HEK293 (cell line): ENCODE results near the gene WHRN.

Experiments used
- MZF1 ChIP-seq: fragments of 450-650 bp; formaldehyde crosslinking; IDR thresholded peaks from 2 replicates; pipeline ENCODE4 v1.5.1; 2017; ENCODE audit warnings: missing biosample characterization, missing genetic modification characterization, borderline replicate concordance
- SP2 ChIP-seq: fragments of 450-650 bp; formaldehyde crosslinking; IDR thresholded peaks from 2 replicates; pipeline ENCODE4 v1.5.1; 2016; ENCODE audit warnings: missing biosample characterization, missing genetic modification characterization
- ZBTB20 ChIP-seq: fragments of 450-650 bp; formaldehyde crosslinking; IDR thresholded peaks from 2 replicates; pipeline ENCODE4 v1.5.1; 2016; ENCODE audit warnings: missing biosample characterization, missing genetic modification characterization
- ZBTB8A ChIP-seq: fragments of 450-650 bp; formaldehyde crosslinking; IDR thresholded peaks from 2 replicates; pipeline ENCODE4 v1.5.1; 2016; ENCODE audit warnings: missing biosample characterization, missing genetic modification characterization
- ZNF133 ChIP-seq: fragments of 450-650 bp; formaldehyde crosslinking; IDR thresholded peaks from 2 replicates; pipeline ENCODE4 v1.5.1; 2016; ENCODE audit warnings: missing biosample characterization, missing genetic modification characterization
- ZNF138 ChIP-seq: fragments of 450-650 bp; formaldehyde crosslinking; IDR thresholded peaks from 2 replicates; pipeline ENCODE4 v1.5.1; 2016; ENCODE audit warnings: missing biosample characterization, missing genetic modification characterization, borderline replicate concordance
- ZNF350 ChIP-seq: fragments of 450-650 bp; formaldehyde crosslinking; IDR thresholded peaks from 2 replicates; pipeline ENCODE4 v1.5.0; 2017; ENCODE audit warnings: missing biosample characterization, mild to moderate bottlenecking, missing genetic modification characterization
- ZNF423 ChIP-seq: fragments of 450-650 bp; formaldehyde crosslinking; IDR thresholded peaks from 2 replicates; pipeline ENCODE4 v1.5.1; 2016; ENCODE audit warnings: missing biosample characterization, missing genetic modification characterization
- ZNF510 ChIP-seq: fragments of 450-650 bp; formaldehyde crosslinking; IDR thresholded peaks from 2 replicates; pipeline ENCODE4 v1.5.1; 2018; ENCODE audit warnings: mild to moderate bottlenecking, missing genetic modification characterization, missing biosample characterization; ENCODE audit not compliant: insufficient replicate concordance
- ZNF530 ChIP-seq: fragments of 450-650 bp; formaldehyde crosslinking; IDR thresholded peaks from 2 replicates; pipeline ENCODE4 v1.5.1; 2016; ENCODE audit warnings: low read depth, missing biosample characterization, missing genetic modification characterization
- ZNF585B ChIP-seq: fragments of 450-650 bp; formaldehyde crosslinking; IDR thresholded peaks from 2 replicates; pipeline ENCODE4 v1.5.1; 2016; ENCODE audit warnings: missing biosample characterization, missing genetic modification characterization
- TF ChIP-seq, protein P1 (sequence below): fragments of 450-650 bp; formaldehyde crosslinking; IDR thresholded peaks from 2 replicates; pipeline ENCODE4 v1.5.1; 2016; ENCODE audit warnings: missing biosample characterization, missing genetic modification characterization
- TF ChIP-seq, protein P2 (sequence below): fragments of 450-650 bp; formaldehyde crosslinking; IDR thresholded peaks from 2 replicates; pipeline ENCODE4 v1.5.1; 2016; ENCODE audit warnings: missing biosample characterization, missing genetic modification characterization
- TF ChIP-seq, protein P3 (sequence below): fragments of 450-650 bp; formaldehyde crosslinking; optimal IDR thresholded peaks from 2 replicates; pipeline ENCODE3; 2016; ENCODE audit warnings: missing biosample characterization, mild to moderate bottlenecking, missing genetic modification characterization

DNA sequence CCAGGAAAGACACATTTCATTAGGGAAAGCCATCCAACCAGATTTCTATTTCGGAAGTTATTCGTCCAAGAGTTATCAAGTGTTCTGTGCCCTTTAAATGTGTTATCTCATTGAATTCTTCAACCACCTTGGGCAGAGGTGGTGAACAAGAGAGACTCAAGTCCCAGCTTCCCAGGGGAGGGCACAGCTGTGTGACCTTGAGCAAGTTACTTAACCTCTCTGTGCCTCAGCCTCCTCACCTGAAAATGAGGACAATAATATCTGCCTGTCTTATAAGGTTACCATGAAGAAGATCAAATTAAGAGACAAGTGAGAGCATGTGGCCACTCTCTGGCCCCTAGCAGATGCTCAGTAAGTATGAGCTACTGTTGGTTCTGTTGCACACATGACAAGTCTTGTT, 37.4 kb downstream of the WHRN start:
- TF ChIP-seq ZBTB8A (tag by site-specific recombination) (no peak), ZNF585B (tag by site-specific recombination) (no peak), ZBTB20 (no peak), ZNF138 (tag by site-specific recombination) (no peak), ZNF133 (tag by site-specific recombination) (no peak), ZNF510 (no peak), SP2 (tag by site-specific recombination) (no peak), ZNF530 (no peak), MZF1 (no peak), ZNF423 (tag by site-specific recombination) (no peak), ZNF350 (tag by site-specific recombination) (no peak)
- TF ChIP-seq, protein P1, sequence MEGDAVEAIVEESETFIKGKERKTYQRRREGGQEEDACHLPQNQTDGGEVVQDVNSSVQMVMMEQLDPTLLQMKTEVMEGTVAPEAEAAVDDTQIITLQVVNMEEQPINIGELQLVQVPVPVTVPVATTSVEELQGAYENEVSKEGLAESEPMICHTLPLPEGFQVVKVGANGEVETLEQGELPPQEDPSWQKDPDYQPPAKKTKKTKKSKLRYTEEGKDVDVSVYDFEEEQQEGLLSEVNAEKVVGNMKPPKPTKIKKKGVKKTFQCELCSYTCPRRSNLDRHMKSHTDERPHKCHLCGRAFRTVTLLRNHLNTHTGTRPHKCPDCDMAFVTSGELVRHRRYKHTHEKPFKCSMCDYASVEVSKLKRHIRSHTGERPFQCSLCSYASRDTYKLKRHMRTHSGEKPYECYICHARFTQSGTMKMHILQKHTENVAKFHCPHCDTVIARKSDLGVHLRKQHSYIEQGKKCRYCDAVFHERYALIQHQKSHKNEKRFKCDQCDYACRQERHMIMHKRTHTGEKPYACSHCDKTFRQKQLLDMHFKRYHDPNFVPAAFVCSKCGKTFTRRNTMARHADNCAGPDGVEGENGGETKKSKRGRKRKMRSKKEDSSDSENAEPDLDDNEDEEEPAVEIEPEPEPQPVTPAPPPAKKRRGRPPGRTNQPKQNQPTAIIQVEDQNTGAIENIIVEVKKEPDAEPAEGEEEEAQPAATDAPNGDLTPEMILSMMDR (tag by site-specific recombination) = no peak
- TF ChIP-seq, protein P2, sequence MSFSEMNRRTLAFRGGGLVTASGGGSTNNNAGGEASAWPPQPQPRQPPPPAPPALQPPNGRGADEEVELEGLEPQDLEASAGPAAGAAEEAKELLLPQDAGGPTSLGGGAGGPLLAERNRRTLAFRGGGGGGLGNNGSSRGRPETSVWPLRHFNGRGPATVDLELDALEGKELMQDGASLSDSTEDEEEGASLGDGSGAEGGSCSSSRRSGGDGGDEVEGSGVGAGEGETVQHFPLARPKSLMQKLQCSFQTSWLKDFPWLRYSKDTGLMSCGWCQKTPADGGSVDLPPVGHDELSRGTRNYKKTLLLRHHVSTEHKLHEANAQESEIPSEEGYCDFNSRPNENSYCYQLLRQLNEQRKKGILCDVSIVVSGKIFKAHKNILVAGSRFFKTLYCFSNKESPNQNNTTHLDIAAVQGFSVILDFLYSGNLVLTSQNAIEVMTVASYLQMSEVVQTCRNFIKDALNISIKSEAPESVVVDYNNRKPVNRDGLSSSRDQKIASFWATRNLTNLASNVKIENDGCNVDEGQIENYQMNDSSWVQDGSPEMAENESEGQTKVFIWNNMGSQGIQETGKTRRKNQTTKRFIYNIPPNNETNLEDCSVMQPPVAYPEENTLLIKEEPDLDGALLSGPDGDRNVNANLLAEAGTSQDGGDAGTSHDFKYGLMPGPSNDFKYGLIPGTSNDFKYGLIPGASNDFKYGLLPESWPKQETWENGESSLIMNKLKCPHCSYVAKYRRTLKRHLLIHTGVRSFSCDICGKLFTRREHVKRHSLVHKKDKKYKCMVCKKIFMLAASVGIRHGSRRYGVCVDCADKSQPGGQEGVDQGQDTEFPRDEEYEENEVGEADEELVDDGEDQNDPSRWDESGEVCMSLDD (tag by site-specific recombination) = no peak
- TF ChIP-seq, protein P3, sequence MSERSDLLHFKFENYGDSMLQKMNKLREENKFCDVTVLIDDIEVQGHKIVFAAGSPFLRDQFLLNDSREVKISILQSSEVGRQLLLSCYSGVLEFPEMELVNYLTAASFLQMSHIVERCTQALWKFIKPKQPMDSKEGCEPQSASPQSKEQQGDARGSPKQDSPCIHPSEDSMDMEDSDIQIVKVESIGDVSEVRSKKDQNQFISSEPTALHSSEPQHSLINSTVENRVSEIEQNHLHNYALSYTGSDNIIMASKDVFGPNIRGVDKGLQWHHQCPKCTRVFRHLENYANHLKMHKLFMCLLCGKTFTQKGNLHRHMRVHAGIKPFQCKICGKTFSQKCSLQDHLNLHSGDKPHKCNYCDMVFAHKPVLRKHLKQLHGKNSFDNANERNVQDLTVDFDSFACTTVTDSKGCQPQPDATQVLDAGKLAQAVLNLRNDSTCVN = no peak
